Liver (tissue), 9 donors: ENCODE data around the gene REEP1. TPM values are rescaled to one million over a fixed set of nuclear protein-coding genes. Genes with fewer than 3 reads are reported as not detected.

ENCODE experiments used
- DNase-seq: peaks from one replicate; pipeline ENCODE4 v3.0.0-alpha.2; 2017; ENCODE audit warnings: low spot score
- H3K27ac ChIP-seq, 2 donors: one replicate each; pipeline ENCODE4 v1.7.0; 2013; ENCODE audit warnings: inconsistent platforms in 2 of 2, low read length in 2 of 2, control low read depth in 1 of 2, low read depth in 1 of 2, mild to moderate bottlenecking in 1 of 2
- H3K27me3 ChIP-seq, 4 donors: one replicate each; pipeline versions ENCODE4 v1.6.1 to v1.7.0; 2013; ENCODE audit warnings: low read length in 3 of 4, inconsistent platforms in 1 of 4, mild to moderate bottlenecking in 1 of 4, moderate library complexity in 1 of 4; ENCODE audit not compliant: control insufficient read depth in 4 of 4, insufficient read depth in 4 of 4
- H3K36me3 ChIP-seq, 4 donors: one replicate each; pipeline versions ENCODE4 v1.6.1 to v1.7.0; 2013; ENCODE audit warnings: low read length in 3 of 4, mild to moderate bottlenecking in 3 of 4, low read depth in 1 of 4, moderate library complexity in 1 of 4; ENCODE audit not compliant: control insufficient read depth in 4 of 4, insufficient read depth in 3 of 4
- H3K4me1 ChIP-seq, 4 donors: one replicate each; pipeline versions ENCODE4 v1.6.1 to v1.7.0; 2013; ENCODE audit warnings: low read length in 3 of 4, mild to moderate bottlenecking in 3 of 4, moderate library complexity in 1 of 4; ENCODE audit not compliant: control insufficient read depth in 4 of 4, insufficient read depth in 4 of 4
- H3K4me3 ChIP-seq, 3 donors: one replicate each; pipeline versions ENCODE4 v1.6.1 to v1.7.0; 2013; ENCODE audit warnings: low read length in 3 of 3, control low read depth in 1 of 3, low read depth in 1 of 3, mild to moderate bottlenecking in 1 of 3
- H3K9ac ChIP-seq, 2 donors: one replicate each; pipeline ENCODE4 v1.7.0; 2013; ENCODE audit warnings: low read length in 2 of 2, mild to moderate bottlenecking in 2 of 2, moderate library complexity in 2 of 2, control low read depth in 1 of 2, low read depth in 1 of 2
- H3K9me3 ChIP-seq, 4 donors: one replicate each; pipeline versions ENCODE4 v1.6.1 to v1.7.0; 2013; ENCODE audit warnings: low read length in 3 of 4; ENCODE audit not compliant: control insufficient read depth in 4 of 4
- EGR1 ChIP-seq, 2 donors: IDR thresholded peaks; 2 replicates each; pipeline ENCODE4 v1.6.1; 2016 to 2018; ENCODE audit warnings: antibody characterized with exemption in 2 of 2, low read depth in 2 of 2
- FOXA1 ChIP-seq: IDR thresholded peaks from 2 replicates; pipeline ENCODE4 v1.6.1; 2016; ENCODE audit warnings: antibody characterized with exemption
- FOXA2 ChIP-seq: IDR thresholded peaks from 2 replicates; pipeline ENCODE4 v1.6.1; 2016; ENCODE audit warnings: antibody characterized with exemption
- GABPA ChIP-seq, 2 donors: IDR thresholded peaks in 1 of 2; conservative IDR thresholded peaks in 1 of 2; 2 replicates each; pipeline ENCODE4 v1.6.1; 2016; ENCODE audit warnings: antibody characterized with exemption in 2 of 2, mild to moderate bottlenecking in 1 of 2, moderate library complexity in 1 of 2
- HNF4A ChIP-seq, 2 donors: conservative IDR thresholded peaks; 2 replicates each; pipeline ENCODE4 v1.6.1; 2016; ENCODE audit warnings: antibody characterized with exemption in 2 of 2, mild to moderate bottlenecking in 2 of 2
- HNF4G ChIP-seq: IDR thresholded peaks from 2 replicates; pipeline ENCODE4 v1.6.1; 2016; ENCODE audit warnings: antibody characterized with exemption
- JUND ChIP-seq, 2 donors: IDR thresholded peaks; 2 replicates each; pipeline ENCODE4 v1.6.1; 2016; ENCODE audit warnings: antibody characterized with exemption in 2 of 2
- NR2F2 ChIP-seq: IDR thresholded peaks from 2 replicates; pipeline ENCODE4 v1.6.1; 2016; ENCODE audit warnings: antibody characterized with exemption
- RAD21 ChIP-seq, 2 donors: IDR thresholded peaks; 2 replicates each; pipeline ENCODE4 v1.6.1; 2016; ENCODE audit warnings: antibody characterized with exemption in 2 of 2, mild to moderate bottlenecking in 2 of 2
- RXRA ChIP-seq, 2 donors: IDR thresholded peaks; 2 replicates each; pipeline ENCODE4 v1.6.1; 2017 to 2018; ENCODE audit warnings: antibody characterized with exemption in 2 of 2, mild to moderate bottlenecking in 1 of 2
- SP1 ChIP-seq: IDR thresholded peaks from 2 replicates; pipeline ENCODE4 v1.6.1; 2018; ENCODE audit warnings: antibody characterized with exemption, mild to moderate bottlenecking
- TAF1 ChIP-seq: conservative IDR thresholded peaks from 2 replicates; pipeline ENCODE4 v1.6.1; 2016; ENCODE audit warnings: antibody characterized with exemption, mild to moderate bottlenecking
- YY1 ChIP-seq: IDR thresholded peaks from 2 replicates; pipeline ENCODE4 v1.6.1; 2016; ENCODE audit warnings: antibody characterized with exemption, mild to moderate bottlenecking
- WGBS: extraction: QIAGEN DNeasy Blood & Tissue Kit; methylation state at CpG from one replicate; pipeline ENCODE4 v1.1.7; 2013; 5-methylcytosine and 5-hydroxymethylcytosine counted together
- polyA plus RNA-seq, 2 donors: library from polyadenylated mRNA; stranded (reverse) in 1 of 2; unstranded in 1 of 2; fragments of 200-250 nt in 1 of 2; fragments of >200 nt in 1 of 2; fragmentation: Nextera tagmentation in 1 of 2; extraction: Ambion mirVana in 1 of 2; gene quantifications; one replicate each; pipeline versions ENCODE4 v1.2.1 to v1.2.3, GENCODE V29; 2013 to 2015
- total RNA-seq, 2 donors: library from RNA; depleted of rRNA; stranded (reverse); fragments of >200 nt; gene quantifications; one replicate each; pipeline ENCODE4 v1.2.3, GENCODE V29; 2014
- TF ChIP-seq, protein P1 (sequence below): IDR thresholded peaks from 2 replicates; pipeline ENCODE4 v1.6.1; 2016; ENCODE audit warnings: antibody characterized with exemption
- TF ChIP-seq, protein P2 (sequence below): IDR thresholded peaks from 2 replicates; pipeline ENCODE4 v1.6.1; 2016; ENCODE audit warnings: antibody characterized with exemption, mild to moderate bottlenecking
- TF ChIP-seq, protein P3 (sequence below): IDR thresholded peaks from 2 replicates; pipeline ENCODE4 v1.6.1; 2016; ENCODE audit warnings: antibody characterized with exemption
- TF ChIP-seq, protein P4 (sequence below): fragments of 150-350 bp; IDR thresholded peaks from 2 replicates; pipeline ENCODE4 v1.5.1; 2017; ENCODE audit warnings: improper control_type of control experiment, low read depth, low read length; ENCODE audit not compliant: missing input control
- TF ChIP-seq, protein P5 (sequence below): IDR thresholded peaks from 2 replicates; pipeline ENCODE4 v1.6.1; 2016; ENCODE audit warnings: antibody characterized with exemption
- donor health status: healthy.
- donor health status: healthy.
- donor health status: healthy.
- donor health status: healthy.
- donor health status: healthy.

REEP1 gene
- total and polyA plus RNA-seq, 4 donors, result 0.46 to 1.7 (median 0.89) TPM

DNA sequence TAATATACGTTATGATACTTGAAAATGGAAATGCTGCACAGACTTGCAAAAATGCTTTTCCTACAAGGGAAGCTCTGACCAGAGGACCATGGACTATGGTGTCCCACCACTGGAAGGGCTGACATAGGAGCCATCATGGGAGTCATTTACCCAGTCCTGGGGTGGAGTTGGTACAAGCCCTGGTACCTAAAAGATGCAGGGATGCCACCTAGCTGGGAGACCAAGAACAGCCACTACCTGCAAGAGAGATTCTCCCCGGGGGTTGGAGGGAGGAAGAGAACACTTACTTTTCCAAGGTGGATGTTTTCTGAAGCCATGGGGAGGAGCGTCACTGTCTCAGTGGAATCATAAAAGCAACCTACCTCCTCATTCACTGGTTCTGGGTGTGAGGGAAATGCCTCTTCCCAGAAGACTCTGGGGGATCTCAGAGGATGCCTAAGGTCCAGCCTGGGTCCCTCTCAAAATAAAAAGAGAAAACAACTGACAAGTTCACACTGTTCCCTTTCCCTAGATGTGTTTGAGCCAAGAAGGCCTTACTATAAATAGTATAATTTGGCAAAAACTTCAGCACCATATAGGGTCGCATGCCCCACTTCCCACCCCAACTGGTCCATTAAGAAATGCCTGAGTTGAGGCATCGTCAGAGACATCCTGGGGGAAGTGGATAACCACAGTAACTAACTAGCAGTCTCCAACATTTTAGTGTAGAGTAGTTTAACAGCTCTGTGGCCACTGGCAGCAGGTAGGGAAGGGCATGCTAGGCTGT is 39.9 kb downstream of the REEP1 start:
- TF ChIP-seq RAD21 (IDR thresholded peaks at IDR 0.05), result peak in 1 of 2 donors; percentile 15
- TF ChIP-seq, protein P1, sequence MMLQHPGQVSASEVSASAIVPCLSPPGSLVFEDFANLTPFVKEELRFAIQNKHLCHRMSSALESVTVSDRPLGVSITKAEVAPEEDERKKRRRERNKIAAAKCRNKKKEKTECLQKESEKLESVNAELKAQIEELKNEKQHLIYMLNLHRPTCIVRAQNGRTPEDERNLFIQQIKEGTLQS, result no peak
- TF ChIP-seq, protein P2, sequence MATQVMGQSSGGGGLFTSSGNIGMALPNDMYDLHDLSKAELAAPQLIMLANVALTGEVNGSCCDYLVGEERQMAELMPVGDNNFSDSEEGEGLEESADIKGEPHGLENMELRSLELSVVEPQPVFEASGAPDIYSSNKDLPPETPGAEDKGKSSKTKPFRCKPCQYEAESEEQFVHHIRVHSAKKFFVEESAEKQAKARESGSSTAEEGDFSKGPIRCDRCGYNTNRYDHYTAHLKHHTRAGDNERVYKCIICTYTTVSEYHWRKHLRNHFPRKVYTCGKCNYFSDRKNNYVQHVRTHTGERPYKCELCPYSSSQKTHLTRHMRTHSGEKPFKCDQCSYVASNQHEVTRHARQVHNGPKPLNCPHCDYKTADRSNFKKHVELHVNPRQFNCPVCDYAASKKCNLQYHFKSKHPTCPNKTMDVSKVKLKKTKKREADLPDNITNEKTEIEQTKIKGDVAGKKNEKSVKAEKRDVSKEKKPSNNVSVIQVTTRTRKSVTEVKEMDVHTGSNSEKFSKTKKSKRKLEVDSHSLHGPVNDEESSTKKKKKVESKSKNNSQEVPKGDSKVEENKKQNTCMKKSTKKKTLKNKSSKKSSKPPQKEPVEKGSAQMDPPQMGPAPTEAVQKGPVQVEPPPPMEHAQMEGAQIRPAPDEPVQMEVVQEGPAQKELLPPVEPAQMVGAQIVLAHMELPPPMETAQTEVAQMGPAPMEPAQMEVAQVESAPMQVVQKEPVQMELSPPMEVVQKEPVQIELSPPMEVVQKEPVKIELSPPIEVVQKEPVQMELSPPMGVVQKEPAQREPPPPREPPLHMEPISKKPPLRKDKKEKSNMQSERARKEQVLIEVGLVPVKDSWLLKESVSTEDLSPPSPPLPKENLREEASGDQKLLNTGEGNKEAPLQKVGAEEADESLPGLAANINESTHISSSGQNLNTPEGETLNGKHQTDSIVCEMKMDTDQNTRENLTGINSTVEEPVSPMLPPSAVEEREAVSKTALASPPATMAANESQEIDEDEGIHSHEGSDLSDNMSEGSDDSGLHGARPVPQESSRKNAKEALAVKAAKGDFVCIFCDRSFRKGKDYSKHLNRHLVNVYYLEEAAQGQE, result no peak
- no peak for TF ChIP-seq NR2F2
- Histone ChIP-seq H3K27ac (no peak overlapping the region), H3K4me3 (no peak overlapping the region), H3K36me3 (no peaks in the 10 kb centered on the region), H3K4me1 (no peaks in the 10 kb centered on the region), H3K27me3 (no peaks in the 10 kb centered on the region), H3K9ac (no peak overlapping the region), H3K9me3 (no peaks in the 10 kb centered on the region)
- WGBS, result 80% methylated on average over 5 of the region's 5 CpGs
- no peak for DNase-seq

DNA sequence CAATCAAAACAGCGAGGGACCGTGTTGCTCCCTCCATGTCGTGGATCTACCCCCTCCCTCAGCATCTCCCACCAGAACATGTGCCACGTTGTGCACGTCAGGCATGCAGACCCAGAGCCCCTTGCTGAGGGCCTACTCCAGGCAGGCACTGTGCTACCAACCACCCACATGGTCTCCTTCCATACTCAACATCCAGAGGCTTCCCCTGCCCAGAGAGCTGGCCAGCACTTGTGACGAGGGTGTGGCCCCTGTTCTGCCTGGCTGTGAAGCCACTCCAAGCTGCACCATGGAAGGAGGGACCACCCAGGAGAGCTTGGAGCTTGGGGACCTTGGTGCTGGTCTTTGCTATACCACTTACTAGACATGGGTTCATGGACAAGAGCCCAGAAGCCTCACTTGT is 40.5 kb downstream of the REEP1 start:
- WGBS, result 92% methylated on average over 6 of the region's 6 CpGs
- no peaks in the 10 kb centered on the region for H3K4me1 ChIP-seq
- H3K9ac ChIP-seq, result no peak overlapping the region
- H3K9me3 ChIP-seq, result no peaks in the 10 kb centered on the region
- TF ChIP-seq NR2F2, result no peak
- no peak for TF ChIP-seq HNF4A (conservative IDR thresholded peaks at IDR 0.05)
- TF ChIP-seq, protein P1, result no peak
- TF ChIP-seq, protein P3, sequence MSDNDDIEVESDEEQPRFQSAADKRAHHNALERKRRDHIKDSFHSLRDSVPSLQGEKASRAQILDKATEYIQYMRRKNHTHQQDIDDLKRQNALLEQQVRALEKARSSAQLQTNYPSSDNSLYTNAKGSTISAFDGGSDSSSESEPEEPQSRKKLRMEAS, result no peak
- TF ChIP-seq GABPA (IDR thresholded peaks at IDR 0.05 in 1 of 2, conservative IDR thresholded peaks at IDR 0.05 in 1 of 2), result no peak
- TF ChIP-seq, protein P4, sequence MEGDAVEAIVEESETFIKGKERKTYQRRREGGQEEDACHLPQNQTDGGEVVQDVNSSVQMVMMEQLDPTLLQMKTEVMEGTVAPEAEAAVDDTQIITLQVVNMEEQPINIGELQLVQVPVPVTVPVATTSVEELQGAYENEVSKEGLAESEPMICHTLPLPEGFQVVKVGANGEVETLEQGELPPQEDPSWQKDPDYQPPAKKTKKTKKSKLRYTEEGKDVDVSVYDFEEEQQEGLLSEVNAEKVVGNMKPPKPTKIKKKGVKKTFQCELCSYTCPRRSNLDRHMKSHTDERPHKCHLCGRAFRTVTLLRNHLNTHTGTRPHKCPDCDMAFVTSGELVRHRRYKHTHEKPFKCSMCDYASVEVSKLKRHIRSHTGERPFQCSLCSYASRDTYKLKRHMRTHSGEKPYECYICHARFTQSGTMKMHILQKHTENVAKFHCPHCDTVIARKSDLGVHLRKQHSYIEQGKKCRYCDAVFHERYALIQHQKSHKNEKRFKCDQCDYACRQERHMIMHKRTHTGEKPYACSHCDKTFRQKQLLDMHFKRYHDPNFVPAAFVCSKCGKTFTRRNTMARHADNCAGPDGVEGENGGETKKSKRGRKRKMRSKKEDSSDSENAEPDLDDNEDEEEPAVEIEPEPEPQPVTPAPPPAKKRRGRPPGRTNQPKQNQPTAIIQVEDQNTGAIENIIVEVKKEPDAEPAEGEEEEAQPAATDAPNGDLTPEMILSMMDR, result no peak
- no peak for TF ChIP-seq FOXA1
- no peak for TF ChIP-seq TAF1
- TF ChIP-seq, protein P2, result no peak
- no peak for TF ChIP-seq RXRA (IDR thresholded peaks at IDR 0.05)
- TF ChIP-seq RAD21 (IDR thresholded peaks at IDR 0.05), result no peak
- TF ChIP-seq SP1, result no peak
- TF ChIP-seq JUND (IDR thresholded peaks at IDR 0.05), result no peak
- TF ChIP-seq FOXA2, result no peak
- TF ChIP-seq, protein P5, sequence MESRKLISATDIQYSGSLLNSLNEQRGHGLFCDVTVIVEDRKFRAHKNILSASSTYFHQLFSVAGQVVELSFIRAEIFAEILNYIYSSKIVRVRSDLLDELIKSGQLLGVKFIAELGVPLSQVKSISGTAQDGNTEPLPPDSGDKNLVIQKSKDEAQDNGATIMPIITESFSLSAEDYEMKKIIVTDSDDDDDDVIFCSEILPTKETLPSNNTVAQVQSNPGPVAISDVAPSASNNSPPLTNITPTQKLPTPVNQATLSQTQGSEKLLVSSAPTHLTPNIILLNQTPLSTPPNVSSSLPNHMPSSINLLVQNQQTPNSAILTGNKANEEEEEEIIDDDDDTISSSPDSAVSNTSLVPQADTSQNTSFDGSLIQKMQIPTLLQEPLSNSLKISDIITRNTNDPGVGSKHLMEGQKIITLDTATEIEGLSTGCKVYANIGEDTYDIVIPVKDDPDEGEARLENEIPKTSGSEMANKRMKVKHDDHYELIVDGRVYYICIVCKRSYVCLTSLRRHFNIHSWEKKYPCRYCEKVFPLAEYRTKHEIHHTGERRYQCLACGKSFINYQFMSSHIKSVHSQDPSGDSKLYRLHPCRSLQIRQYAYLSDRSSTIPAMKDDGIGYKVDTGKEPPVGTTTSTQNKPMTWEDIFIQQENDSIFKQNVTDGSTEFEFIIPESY, result no peak
- no peak for TF ChIP-seq HNF4G
- no peak for TF ChIP-seq EGR1 (IDR thresholded peaks at IDR 0.05; ENCODE audit: low read depth in 2 of 2)
- no peak for TF ChIP-seq YY1
- no peak for DNase-seq
- no peak overlapping the region for H3K27ac ChIP-seq
- no peaks in the 10 kb centered on the region for H3K27me3 ChIP-seq
- no peak overlapping the region for H3K4me3 ChIP-seq
- no peaks in the 10 kb centered on the region for H3K36me3 ChIP-seq
